Measurements from ENCODE around the gene CLEC16A.

Gene CLEC16A

GRCh38 chr16:11016993-11017392 is 72.6 kb downstream of the CLEC16A start:
- Histone ChIP-seq H3K27ac (no peak overlapping the region), H3K9me3 (no peaks in the 10 kb centered on the region), H3K9ac (no peak overlapping the region), H4K20me1 (no peaks in the 10 kb centered on the region), H3K4me3 (no peak overlapping the region), H3K36me3 (peaks cover 40% of the 10 kb centered on the region), H3K4me1 (peaks cover 8% of the 10 kb centered on the region), H3K27me3 (no peaks in the 10 kb centered on the region), H3K4me2 (no peak overlapping the region)
- TF ChIP-seq Cebpa-rat (IDR thresholded peaks at IDR 0.05): no peak

GRCh38 chr16:11017499-11017898 is 73.1 kb downstream of the CLEC16A start:
- H3K9me3 ChIP-seq: no peaks in the 10 kb centered on the region
- H4K20me1 ChIP-seq: no peaks in the 10 kb centered on the region
- no peak overlapping the region for H3K4me2 ChIP-seq
- H3K4me1 ChIP-seq: peaks cover 8% of the 10 kb centered on the region
- H3K27ac ChIP-seq: no peak overlapping the region
- no peak overlapping the region for H3K4me3 ChIP-seq
- H3K36me3 ChIP-seq: peaks cover 40% of the 10 kb centered on the region
- H3K27me3 ChIP-seq: no peaks in the 10 kb centered on the region
- TF ChIP-seq Cebpa-rat (IDR thresholded peaks at IDR 0.05): no peak
- no peak overlapping the region for H3K9ac ChIP-seq

DNA sequence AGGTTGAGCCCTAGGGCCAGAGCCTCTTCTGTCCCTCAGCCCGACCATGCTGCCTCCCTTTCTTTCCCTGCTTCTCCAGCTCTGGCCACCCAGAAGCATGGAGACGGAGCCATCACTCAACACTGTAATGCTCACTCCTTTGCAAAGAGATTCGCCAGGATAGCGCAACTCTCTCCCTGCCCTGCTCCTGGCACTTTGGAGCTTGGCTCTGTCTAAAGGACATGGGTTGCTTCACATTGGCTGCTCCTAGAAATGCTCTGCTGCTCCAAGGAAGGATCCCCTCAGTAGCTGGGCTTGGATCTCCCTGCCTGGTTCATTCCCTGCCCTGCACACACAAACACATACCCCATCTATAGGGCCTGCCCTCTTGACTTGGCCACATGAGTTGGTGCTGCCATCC is 76.0 kb downstream of the CLEC16A start:
- H3K36me3 ChIP-seq: peaks cover 40% of the 10 kb centered on the region
- H4K20me1 ChIP-seq: no peaks in the 10 kb centered on the region
- no peak overlapping the region for H3K4me2 ChIP-seq
- H3K4me3 ChIP-seq: no peak overlapping the region
- H3K9ac ChIP-seq: no peak overlapping the region
- peaks cover 9% of the 10 kb centered on the region for H3K9me3 ChIP-seq
- H3K4me1 ChIP-seq: peaks cover 15% of the 10 kb centered on the region
- no peaks in the 10 kb centered on the region for H3K27me3 ChIP-seq
- H3K27ac ChIP-seq: no peak overlapping the region
- TF ChIP-seq Cebpa-rat (IDR thresholded peaks at IDR 0.05): no peak

DNA sequence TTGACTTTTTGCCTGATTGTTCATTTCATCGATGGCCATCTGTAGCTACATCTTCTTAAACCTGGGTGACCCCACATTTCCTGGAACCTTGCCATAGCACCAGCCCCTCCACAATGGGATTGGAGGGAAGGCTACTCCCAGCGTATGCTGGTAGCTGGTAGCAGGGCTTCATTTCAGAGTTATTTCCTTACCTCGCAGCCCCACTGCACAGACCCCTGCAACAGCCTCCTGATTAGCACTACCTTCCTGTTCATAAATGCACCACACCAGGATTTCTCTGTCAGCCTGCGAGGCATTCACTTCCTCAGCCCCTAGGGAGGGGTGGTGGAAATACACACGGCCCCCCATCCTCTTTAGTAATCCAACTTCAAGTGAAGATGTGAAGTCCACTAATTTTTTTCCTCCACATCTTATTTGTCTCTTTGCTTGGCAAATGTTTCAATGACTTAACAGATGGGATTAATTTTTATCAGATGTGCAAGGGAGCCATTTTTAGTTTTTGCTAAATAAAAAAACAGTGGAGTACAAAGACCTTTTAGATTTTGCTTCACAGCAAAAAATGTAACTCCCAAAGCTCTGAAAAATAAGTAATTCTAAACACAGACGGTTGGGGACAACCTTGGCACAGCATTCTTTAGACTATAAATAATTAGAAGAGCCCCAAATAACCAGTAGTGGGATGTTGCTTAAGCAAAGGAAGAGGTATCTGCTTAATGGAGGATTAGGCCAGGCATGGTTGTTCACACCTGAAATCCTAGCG is 76.6 kb downstream of the CLEC16A start:
- no peak for TF ChIP-seq Cebpa-rat (IDR thresholded peaks at IDR 0.05)
- Histone ChIP-seq H3K4me1 (peaks cover 15% of the 10 kb centered on the region), H4K20me1 (no peaks in the 10 kb centered on the region), H3K27ac (no peak overlapping the region), H3K4me2 (no peak overlapping the region), H3K9ac (no peak overlapping the region), H3K36me3 (peaks cover 42% of the 10 kb centered on the region), H3K27me3 (no peaks in the 10 kb centered on the region), H3K9me3 (peaks cover 15% of the 10 kb centered on the region), H3K4me3 (no peak overlapping the region)

DNA sequence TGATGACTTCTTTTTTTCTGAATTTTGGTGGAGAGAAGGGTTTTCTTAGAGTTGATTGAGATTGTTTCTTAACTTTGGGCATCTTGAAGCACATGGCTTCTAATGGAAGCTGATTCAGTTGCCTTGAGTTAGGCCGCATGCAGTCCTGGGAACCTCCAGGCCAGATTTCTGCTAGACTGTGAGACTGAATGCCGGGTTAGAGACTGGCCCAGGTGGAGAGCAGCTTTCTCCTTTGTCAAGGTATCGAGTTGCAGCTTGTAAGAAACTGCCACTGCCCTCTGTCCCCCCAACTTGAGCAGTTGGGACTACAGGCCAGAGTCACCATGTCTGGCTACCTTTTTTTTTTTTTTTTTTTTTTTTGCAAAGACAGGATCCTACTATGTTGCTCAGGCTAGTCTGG is 77.6 kb downstream of the CLEC16A start:
- no peak for TF ChIP-seq Cebpa-rat (IDR thresholded peaks at IDR 0.05)
- Histone ChIP-seq H3K36me3 (peaks cover 51% of the 10 kb centered on the region), H3K27ac (no peak overlapping the region)

GRCh38 chr16:11023262-11024039 is 79.1 kb downstream of the CLEC16A start:
- H3K9ac ChIP-seq: no peak overlapping the region
- H3K4me1 ChIP-seq: peaks cover 15% of the 10 kb centered on the region
- H4K20me1 ChIP-seq: no peaks in the 10 kb centered on the region
- no peak overlapping the region for H3K4me2 ChIP-seq
- no peak overlapping the region for H3K4me3 ChIP-seq
- no peak overlapping the region for H3K27ac ChIP-seq
- peaks cover 63% of the 10 kb centered on the region for H3K36me3 ChIP-seq
- TF ChIP-seq Cebpa-rat (IDR thresholded peaks at IDR 0.05): no peak
- H3K27me3 ChIP-seq: no peaks in the 10 kb centered on the region
- peaks cover 40% of the 10 kb centered on the region for H3K9me3 ChIP-seq

More for the DNA sequence above, 77.6 kb downstream of the CLEC16A start:
- Histone ChIP-seq H3K9me3 (peaks cover 26% of the 10 kb centered on the region), H3K9ac (no peak overlapping the region), H4K20me1 (no peaks in the 10 kb centered on the region), H3K4me3 (no peak overlapping the region), H3K4me1 (peaks cover 15% of the 10 kb centered on the region), H3K4me2 (no peak overlapping the region), H3K27me3 (no peaks in the 10 kb centered on the region)

DNA sequence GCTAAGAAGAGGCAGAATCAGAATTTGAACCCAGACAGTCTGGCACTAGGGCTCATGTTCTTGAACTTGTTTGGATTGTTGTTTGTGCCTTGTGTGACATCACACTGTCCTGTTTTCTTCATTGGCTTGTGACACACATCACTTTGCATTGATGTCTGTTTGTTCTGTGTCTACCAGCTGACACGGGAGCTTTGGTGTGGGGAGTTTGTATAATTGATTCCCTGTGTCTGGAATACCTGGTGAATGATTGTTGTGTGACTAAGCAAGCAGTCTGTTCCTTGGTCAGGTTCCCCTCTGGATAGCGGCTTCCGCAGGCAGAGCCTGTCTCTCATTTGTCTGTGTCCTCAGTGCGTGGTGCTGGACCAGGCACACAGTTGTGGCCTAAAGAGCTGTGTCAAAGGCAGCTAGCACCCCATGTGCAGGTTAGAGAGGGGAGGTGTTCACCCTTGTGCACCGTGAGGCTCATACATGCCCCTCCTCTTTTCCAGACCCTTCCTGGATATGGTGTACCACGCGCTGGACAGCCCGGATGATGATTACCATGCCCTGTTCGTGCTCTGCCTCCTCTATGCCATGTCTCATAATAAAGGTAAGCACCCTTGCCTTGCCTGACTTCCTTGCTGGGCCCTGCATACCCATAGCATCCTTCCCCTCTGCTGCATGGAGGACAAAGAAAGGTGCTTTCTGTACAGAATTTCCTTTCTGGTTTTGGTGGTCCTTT is 80.1 kb downstream of the CLEC16A start:
- H3K27ac ChIP-seq: no peak overlapping the region
- no peak overlapping the region for H3K4me2 ChIP-seq
- H3K4me3 ChIP-seq: no peak overlapping the region
- H3K9ac ChIP-seq: no peak overlapping the region
- H3K4me1 ChIP-seq: peaks cover 15% of the 10 kb centered on the region
- TF ChIP-seq Cebpa-rat (IDR thresholded peaks at IDR 0.05): no peak
- no peaks in the 10 kb centered on the region for H4K20me1 ChIP-seq
- H3K27me3 ChIP-seq: no peaks in the 10 kb centered on the region
- H3K36me3 ChIP-seq: peaks cover 73% of the 10 kb centered on the region
- peaks cover 50% of the 10 kb centered on the region for H3K9me3 ChIP-seq

GRCh38 chr16:11025120-11025531 is 80.8 kb downstream of the CLEC16A start:
- TF ChIP-seq Cebpa-rat (IDR thresholded peaks at IDR 0.05): no peak
- H3K4me1 ChIP-seq: peaks cover 14% of the 10 kb centered on the region
- no peaks in the 10 kb centered on the region for H4K20me1 ChIP-seq
- no peaks in the 10 kb centered on the region for H3K27me3 ChIP-seq
- H3K9me3 ChIP-seq: peaks cover 51% of the 10 kb centered on the region
- no peak overlapping the region for H3K27ac ChIP-seq
- H3K4me2 ChIP-seq: no peak overlapping the region
- H3K9ac ChIP-seq: no peak overlapping the region
- peaks cover 75% of the 10 kb centered on the region for H3K36me3 ChIP-seq
- no peak overlapping the region for H3K4me3 ChIP-seq

- H3K4me2 ChIP-seq: no peak overlapping the region
- no peaks in the 10 kb centered on the region for H3K27me3 ChIP-seq
- H3K9me3 ChIP-seq: peaks cover 46% of the 10 kb centered on the region
- H3K27ac ChIP-seq: no peak overlapping the region
- H3K4me3 ChIP-seq: no peak overlapping the region
- H4K20me1 ChIP-seq: 0 out of 2 replicates have a peak, but pooled peaks cover 4% of the 10 kb centered on the region
- TF ChIP-seq Cebpa-rat (IDR thresholded peaks at IDR 0.05): no peak
- H3K4me1 ChIP-seq: 0 out of 2 replicates have a peak, but pooled peaks cover 3% of the 10 kb centered on the region
- H3K9ac ChIP-seq: no peak overlapping the region
- H3K36me3 ChIP-seq: peaks cover 100% of the 10 kb centered on the region
These were observed 85.6 kb downstream of the CLEC16A start for GRCh38 chr16:11029948-11030347.

Data from BLaER1 (cell line).